Breast epithelium (tissue), 4 donors: Measurements from ENCODE around the gene CAMK2N2. TPM values are rescaled to one million over a fixed set of nuclear protein-coding genes. Genes with fewer than 3 reads are reported as not detected.

Experiments used
- DNase-seq, 2 donors: peaks; one replicate each; pipeline ENCODE4 v3.0.0-alpha.2; 2019; ENCODE audit warnings: low spot score in 2 of 2
- H3K27ac ChIP-seq, 2 donors: fragments of 200-600 bp; sonication (generic) in 1 of 2; one replicate each; pipeline ENCODE4 v1.5.1; 2016 to 2019; ENCODE audit warnings: mild to moderate bottlenecking in 1 of 2
- H3K27me3 ChIP-seq, 2 donors: fragments of 200-600 bp; sonication (generic) in 1 of 2; one replicate each; pipeline versions ENCODE4 v1.5.1 to v1.6.0; 2017 to 2019; ENCODE audit warnings: control low read depth in 1 of 2, mild to moderate bottlenecking in 1 of 2
- H3K36me3 ChIP-seq: fragments of 200-600 bp; one replicate; pipeline ENCODE4 v1.5.1; 2019
- H3K4me1 ChIP-seq, 2 donors: fragments of 200-600 bp; sonication (generic); one replicate each; pipeline ENCODE4 v1.5.1; 2016 to 2019; ENCODE audit warnings: control low read depth in 1 of 2
- H3K4me3 ChIP-seq, 3 donors: fragments of 200-600 bp; sonication (generic); 1 replicate in 2 of 3; 2 replicates in 1 of 3; pipeline ENCODE4 v1.5.1; 2016 to 2019; ENCODE audit warnings: mild to moderate bottlenecking in 3 of 3, moderate library complexity in 2 of 3
- H3K9me3 ChIP-seq, 2 donors: fragments of 200-600 bp; sonication (generic) in 1 of 2; one replicate each; pipeline ENCODE4 v1.5.1; 2016 to 2019; ENCODE audit warnings: control low read depth in 1 of 2
- CTCF ChIP-seq, 3 donors: fragments of 450-650 bp; IDR thresholded peaks; one replicate each; pipeline ENCODE4 v1.5.1; 2016 to 2017; ENCODE audit warnings: antibody characterized with exemption in 3 of 3, mild to moderate bottlenecking in 3 of 3, moderate library complexity in 3 of 3
- POLR2A ChIP-seq: fragments of 450-650 bp; IDR thresholded peaks from one replicate; pipeline ENCODE4 v1.6.1; 2016; ENCODE audit warnings: antibody characterized with exemption, mild to moderate bottlenecking, moderate library complexity
- POLR2AphosphoS5 ChIP-seq, 3 donors: sonication (generic); formaldehyde crosslinking; IDR thresholded peaks; one replicate each; pipeline ENCODE4 v1.6.1; 2017; ENCODE audit warnings: antibody characterized with exemption in 3 of 3
- intact Hi-C: fragments of 100-400 bp; cut with DNase I; formaldehyde crosslinking; loops from one replicate; pipeline ENCODE4 v1.15.1; 2023; ENCODE audit warnings: low total_unique reads
- total RNA-seq, 3 donors: library from RNA; depleted of rRNA; stranded (reverse); fragments of >200 nt; gene quantifications; one replicate each; pipeline ENCODE4 v1.1.0, GENCODE V29; 2016

CAMK2N2 gene
- total RNA-seq, 3 donors from 2014 or later = not detected

- Histone ChIP-seq H3K27ac (no peak overlapping the region), H3K36me3 (no peaks in the 10 kb centered on the region), H3K27me3 (no peaks in the 10 kb centered on the region), H3K9me3 (no peaks in the 10 kb centered on the region), H3K4me3 (no peak overlapping the region), H3K4me1 (peaks cover 0 to 8% of the 10 kb centered on the region in 2 donors)
- no peak for TF ChIP-seq POLR2AphosphoS5 (IDR thresholded peaks at IDR 0.05)
- TF ChIP-seq CTCF (IDR thresholded peaks at IDR 0.05) = no peak
- TF ChIP-seq POLR2A = no peak
- no peak for DNase-seq
- intact Hi-C loops = no loop called here
These were observed 39.0 kb upstream of the CAMK2N2 start for GRCh38 chr3:184300378-184300720.

- Histone ChIP-seq H3K4me1 (peaks cover 0 to 8% of the 10 kb centered on the region in 2 donors), H3K27me3 (no peaks in the 10 kb centered on the region), H3K27ac (peak overlapping the region; percentile 68 to 85), H3K36me3 (no peaks in the 10 kb centered on the region), H3K4me3 (peak overlapping the region; percentile 81 to 93 (median 88)), H3K9me3 (no peaks in the 10 kb centered on the region)
- intact Hi-C loops = no loop called here
- no peak for TF ChIP-seq CTCF (IDR thresholded peaks at IDR 0.05)
- TF ChIP-seq POLR2AphosphoS5 (IDR thresholded peaks at IDR 0.05) = no peak
- no peak for TF ChIP-seq POLR2A
- DNase-seq = no peak
These were observed 38.4 kb upstream of the CAMK2N2 start for GRCh38 chr3:184299488-184300377.

- peak within 1 kb of the TSS; percentile 81 to 93 (median 88) for H3K4me3 ChIP-seq
- no peaks in the 10 kb centered on the region for H3K36me3 ChIP-seq
- H3K27me3 ChIP-seq = no peaks in the 10 kb centered on the region
- peak; percentile 33 for TF ChIP-seq POLR2A
- no peak for TF ChIP-seq CTCF (IDR thresholded peaks at IDR 0.05)
- TF ChIP-seq POLR2AphosphoS5 (IDR thresholded peaks at IDR 0.05) = peak; percentile 60 to 69 (median 61)
- peak; percentile 96 to 99 for DNase-seq
- intact Hi-C loops = no loop called here
- H3K27ac ChIP-seq = peak within 1 kb of the TSS; percentile 85 to 92
- H3K4me1 ChIP-seq = peaks cover 0 to 8% of the 10 kb centered on the region in 2 donors
- H3K9me3 ChIP-seq = no peaks in the 10 kb centered on the region
These were observed 37.6 kb upstream of the CAMK2N2 start, which contains the start of gene PSMD2 for GRCh38 chr3:184298759-184299487. PSMD2 (plus strand) TSS chr3:184299241; CDS start chr3:184299267, 26 bp downstream.

GRCh38 chr3:184296616-184297015 is 35.3 kb upstream of the CAMK2N2 start:
- Histone ChIP-seq H3K27ac (no peak overlapping the region), H3K4me3 (no peak overlapping the region), H3K27me3 (no peaks in the 10 kb centered on the region), H3K36me3 (no peaks in the 10 kb centered on the region), H3K9me3 (no peaks in the 10 kb centered on the region), H3K4me1 (peaks cover 0 to 8% of the 10 kb centered on the region in 2 donors)
- TF ChIP-seq CTCF (IDR thresholded peaks at IDR 0.05) = no peak
- TF ChIP-seq POLR2AphosphoS5 (IDR thresholded peaks at IDR 0.05) = no peak
- no peak for TF ChIP-seq POLR2A
- DNase-seq = no peak
- intact Hi-C loops = no loop called here

- DNase-seq = no peak
- intact Hi-C loops = no loop called here
- H3K36me3 ChIP-seq = no peaks in the 10 kb centered on the region
- H3K4me1 ChIP-seq = peaks cover 0 to 8% of the 10 kb centered on the region in 2 donors
- no peak overlapping the region for H3K4me3 ChIP-seq
- no peaks in the 10 kb centered on the region for H3K27me3 ChIP-seq
- no peak overlapping the region for H3K27ac ChIP-seq
- H3K9me3 ChIP-seq = no peaks in the 10 kb centered on the region
- no peak for TF ChIP-seq POLR2A
- TF ChIP-seq CTCF (IDR thresholded peaks at IDR 0.05) = no peak
- no peak for TF ChIP-seq POLR2AphosphoS5 (IDR thresholded peaks at IDR 0.05)
These were observed 34.4 kb upstream of the CAMK2N2 start for GRCh38 chr3:184295771-184296170.
